Uterus (tissue), 2 donors: ENCODE data around the gene ARHGEF7.

ENCODE experiments used
- CTCF ChIP-seq, 4 experiments: fragments of 200-600 bp in 2 of 4; fragments of 450-650 bp in 2 of 4; sonication (generic) in 2 of 4; IDR thresholded peaks; one replicate each; pipeline ENCODE4 v1.5.1; 2016 to 2019; ENCODE audit warnings: antibody characterized with exemption in 4 of 4, mild to moderate bottlenecking in 2 of 4, moderate library complexity in 1 of 4
- POLR2A ChIP-seq, 2 donors: fragments of 450-650 bp; IDR thresholded peaks; one replicate each; pipeline ENCODE4 v1.6.1; 2016; ENCODE audit warnings: antibody characterized with exemption in 2 of 2, mild to moderate bottlenecking in 1 of 2, moderate library complexity in 1 of 2

GRCh38 chr13:111159362-111160320 lies 44.5 kb downstream of the ARHGEF7 start:
- TF ChIP-seq CTCF (IDR thresholded peaks at IDR 0.05) (no peak), POLR2A (IDR thresholded peaks at IDR 0.05) (no peak)
